OCI-LY1 (cell line): ENCODE data around the gene HDLBP.
"Not testable (repeated sequence)": the region's sequence is repeated elsewhere in the genome, so short reads cannot be mapped to it uniquely, and the experiment has no call there.

Experiments
- H2AFZ ChIP-seq: fragments of 200-600 bp; sonication (generic), shearing (Covaris generic); 2 replicates; pipeline ENCODE4 v1.6.0; 2014; ENCODE audit warnings: antibody characterized with exemption, mild to moderate bottlenecking, low read length
- H3F3A ChIP-seq: fragments of 200-600 bp; sonication (generic), shearing (Covaris generic); 2 replicates; pipeline ENCODE4 v1.6.0; 2014; ENCODE audit warnings: mild to moderate bottlenecking, antibody characterized with exemption, low read length, moderate library complexity; ENCODE audit not compliant: insufficient read depth
- H3K27ac ChIP-seq: fragments of 200-600 bp; sonication (generic); 2 replicates; pipeline ENCODE4 v1.5.1; 2014; ENCODE audit warnings: low read length, mixed run types, mild to moderate bottlenecking, low read depth; ENCODE audit not compliant: poor library complexity, severe bottlenecking
- H3K27me3 ChIP-seq: fragments of 200-600 bp; sonication (generic); 2 replicates; pipeline ENCODE4 v1.6.0; 2014; ENCODE audit warnings: antibody characterized with exemption, mild to moderate bottlenecking, low read length, moderate library complexity; ENCODE audit not compliant: insufficient read depth
- H3K36me3 ChIP-seq: fragments of 200-600 bp; sonication (generic); 2 replicates; pipeline ENCODE4 v1.6.1; 2014; ENCODE audit warnings: mild to moderate bottlenecking, antibody characterized with exemption, low read length, moderate library complexity, mixed read lengths; ENCODE audit not compliant: insufficient read depth
- H3K4me1 ChIP-seq: fragments of 200-600 bp; sonication (generic); 2 replicates; pipeline ENCODE4 v1.5.1; 2014; ENCODE audit warnings: mild to moderate bottlenecking, low read length, moderate library complexity; ENCODE audit not compliant: insufficient read depth, severe bottlenecking
- H3K4me2 ChIP-seq: fragments of 200-600 bp; sonication (generic), shearing (Covaris generic); 2 replicates; pipeline ENCODE4 v1.6.1; 2014; ENCODE audit warnings: low read length
- H3K4me3 ChIP-seq: fragments of 200-600 bp; sonication (generic); 2 replicates; pipeline ENCODE4 v1.5.1; 2014; ENCODE audit warnings: low read length, low read depth, mild to moderate bottlenecking, mixed read lengths; ENCODE audit not compliant: poor library complexity, severe bottlenecking
- H3K79me2 ChIP-seq: fragments of 200-600 bp; shearing (Covaris generic); 2 replicates; pipeline ENCODE4 v1.6.1; 2016; ENCODE audit warnings: mixed run types, low read length, mixed read lengths; ENCODE audit not compliant: insufficient read depth
- H3K9ac ChIP-seq: fragments of 200-600 bp; sonication (generic), shearing (Covaris generic); 2 replicates; pipeline ENCODE4 v1.6.1; 2014; ENCODE audit warnings: mild to moderate bottlenecking, low read length, mixed read lengths
- H3K9me2 ChIP-seq: fragments of 200-600 bp; sonication (generic), shearing (Covaris generic); 2 replicates; pipeline ENCODE4 v1.6.1; 2014; ENCODE audit warnings: low read depth, mild to moderate bottlenecking, low read length, mixed read lengths
- H3K9me3 ChIP-seq: fragments of 200-600 bp; shearing (Covaris generic); 2 replicates; pipeline ENCODE4 v1.6.1; 2014; ENCODE audit warnings: low read length, mixed read lengths
- H4K20me1 ChIP-seq: fragments of 200-600 bp; sonication (generic), shearing (Covaris generic); 2 replicates; pipeline ENCODE4 v1.6.0; 2016; ENCODE audit warnings: mild to moderate bottlenecking, low read length; ENCODE audit not compliant: insufficient read depth
- EZH2 ChIP-seq: fragments of 200-600 bp; sonication (generic), shearing (Covaris generic); IDR thresholded peaks from 2 replicates; pipeline ENCODE4 v1.8.0; 2017; ENCODE audit warnings: borderline replicate concordance, mixed run types, mild to moderate bottlenecking, antibody characterized with exemption, low read length, moderate library complexity, mixed read lengths
- TF ChIP-seq, protein P1 (sequence below): fragments of 200-600 bp; sonication (generic), shearing (Covaris generic); IDR thresholded peaks from 2 replicates; pipeline ENCODE4 v1.5.1; 2017; ENCODE audit warnings: mild to moderate bottlenecking, antibody characterized with exemption, low read length, moderate library complexity, mixed read lengths

The HDLBP gene

DNA sequence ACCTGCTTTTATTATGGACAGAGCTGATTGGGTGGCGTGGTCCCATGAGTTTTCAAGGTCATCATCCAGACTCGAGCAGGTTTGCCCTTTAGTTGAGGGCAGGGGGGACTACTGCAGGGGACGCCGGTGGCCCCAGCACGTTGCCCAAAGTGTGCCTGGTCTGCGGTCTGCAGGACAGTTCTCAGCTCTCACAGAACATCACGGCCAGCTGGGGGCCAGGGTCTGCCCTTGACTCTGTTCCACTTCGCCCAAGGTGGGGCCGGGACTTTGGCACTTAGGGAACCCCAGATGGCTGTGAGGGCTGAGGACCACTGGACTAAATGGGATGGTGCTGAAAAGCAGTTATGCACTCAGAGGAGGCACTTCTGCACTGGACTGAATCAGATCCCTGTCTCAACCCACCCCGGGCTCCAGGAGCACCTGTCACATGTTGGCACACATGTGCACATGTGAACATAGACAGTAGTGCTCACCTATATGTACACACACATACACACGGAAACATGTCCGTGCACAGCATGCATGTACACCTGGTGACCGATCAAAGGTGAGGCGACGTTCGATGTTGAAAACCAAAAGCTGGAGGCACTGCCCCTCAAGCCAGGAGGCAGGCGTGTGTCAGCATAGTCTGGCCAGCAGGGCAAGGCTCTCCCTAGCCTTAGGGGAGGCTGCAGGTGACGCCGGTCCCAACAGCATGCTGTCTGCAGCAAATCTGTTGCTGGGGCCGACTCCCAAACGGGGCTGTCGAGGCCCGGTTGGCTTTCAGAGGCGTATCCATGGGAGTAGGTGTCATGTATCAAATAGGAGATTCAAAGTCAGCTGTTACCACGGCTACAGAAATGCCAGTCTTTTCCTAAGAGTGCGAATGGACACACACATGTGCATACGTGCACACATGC lies 116.8 kb downstream of the HDLBP start:
- no peaks in the 10 kb centered on the region for H3K79me2 ChIP-seq
- H3F3A ChIP-seq, result no peaks in the 10 kb centered on the region
- no peak overlapping the region for H3K9ac ChIP-seq
- H3K27ac ChIP-seq, result no peak overlapping the region
- H3K4me1 ChIP-seq, result no peaks in the 10 kb centered on the region
- no peaks in the 10 kb centered on the region for H3K9me2 ChIP-seq
- no peaks in the 10 kb centered on the region for H3K9me3 ChIP-seq
- no peak overlapping the region for H3K4me2 ChIP-seq
- TF ChIP-seq EZH2, result no peak
- TF ChIP-seq, protein P1, sequence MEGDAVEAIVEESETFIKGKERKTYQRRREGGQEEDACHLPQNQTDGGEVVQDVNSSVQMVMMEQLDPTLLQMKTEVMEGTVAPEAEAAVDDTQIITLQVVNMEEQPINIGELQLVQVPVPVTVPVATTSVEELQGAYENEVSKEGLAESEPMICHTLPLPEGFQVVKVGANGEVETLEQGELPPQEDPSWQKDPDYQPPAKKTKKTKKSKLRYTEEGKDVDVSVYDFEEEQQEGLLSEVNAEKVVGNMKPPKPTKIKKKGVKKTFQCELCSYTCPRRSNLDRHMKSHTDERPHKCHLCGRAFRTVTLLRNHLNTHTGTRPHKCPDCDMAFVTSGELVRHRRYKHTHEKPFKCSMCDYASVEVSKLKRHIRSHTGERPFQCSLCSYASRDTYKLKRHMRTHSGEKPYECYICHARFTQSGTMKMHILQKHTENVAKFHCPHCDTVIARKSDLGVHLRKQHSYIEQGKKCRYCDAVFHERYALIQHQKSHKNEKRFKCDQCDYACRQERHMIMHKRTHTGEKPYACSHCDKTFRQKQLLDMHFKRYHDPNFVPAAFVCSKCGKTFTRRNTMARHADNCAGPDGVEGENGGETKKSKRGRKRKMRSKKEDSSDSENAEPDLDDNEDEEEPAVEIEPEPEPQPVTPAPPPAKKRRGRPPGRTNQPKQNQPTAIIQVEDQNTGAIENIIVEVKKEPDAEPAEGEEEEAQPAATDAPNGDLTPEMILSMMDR, result no peak
- no peaks in the 10 kb centered on the region for H3K36me3 ChIP-seq
- no peaks in the 10 kb centered on the region for H4K20me1 ChIP-seq
- no peak overlapping the region for H2AFZ ChIP-seq
- H3K4me3 ChIP-seq, result no peak overlapping the region
- H3K27me3 ChIP-seq, result no peaks in the 10 kb centered on the region

DNA sequence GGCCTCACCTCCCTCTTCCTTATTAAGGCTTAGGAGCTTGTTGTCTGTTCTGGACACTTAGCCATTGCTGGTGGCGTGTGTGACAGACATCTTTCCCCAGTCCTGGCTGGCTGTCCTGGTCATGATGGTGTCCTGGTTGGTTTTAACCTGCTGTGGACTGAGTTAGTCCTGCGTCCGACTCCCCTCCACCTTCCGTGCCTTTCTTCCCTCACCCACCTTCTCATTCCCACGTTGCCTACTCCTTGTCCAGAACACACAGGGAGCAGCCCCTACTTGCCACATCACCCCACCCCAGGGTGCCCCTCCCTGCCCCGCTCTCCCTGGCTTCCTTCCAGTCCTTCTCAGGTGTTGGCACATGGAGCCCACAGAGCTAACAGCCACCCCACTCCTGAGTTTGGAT lies 117.5 kb downstream of the HDLBP start:
- Histone ChIP-seq H3K27ac (no peak overlapping the region), H3K9ac (no peak overlapping the region), H3K9me2 (no peaks in the 10 kb centered on the region), H3K4me1 (no peaks in the 10 kb centered on the region), H3K4me2 (no peak overlapping the region), H4K20me1 (no peaks in the 10 kb centered on the region), H3K27me3 (no peaks in the 10 kb centered on the region; the same call in 1 of the 2 replicates), H2AFZ (no peak overlapping the region), H3K36me3 (no peaks in the 10 kb centered on the region), H3F3A (no peaks in the 10 kb centered on the region), H3K9me3 (no peaks in the 10 kb centered on the region), H3K4me3 (no peak overlapping the region), H3K79me2 (no peaks in the 10 kb centered on the region)
- TF ChIP-seq, protein P1, result no peak
- no peak for TF ChIP-seq EZH2

DNA sequence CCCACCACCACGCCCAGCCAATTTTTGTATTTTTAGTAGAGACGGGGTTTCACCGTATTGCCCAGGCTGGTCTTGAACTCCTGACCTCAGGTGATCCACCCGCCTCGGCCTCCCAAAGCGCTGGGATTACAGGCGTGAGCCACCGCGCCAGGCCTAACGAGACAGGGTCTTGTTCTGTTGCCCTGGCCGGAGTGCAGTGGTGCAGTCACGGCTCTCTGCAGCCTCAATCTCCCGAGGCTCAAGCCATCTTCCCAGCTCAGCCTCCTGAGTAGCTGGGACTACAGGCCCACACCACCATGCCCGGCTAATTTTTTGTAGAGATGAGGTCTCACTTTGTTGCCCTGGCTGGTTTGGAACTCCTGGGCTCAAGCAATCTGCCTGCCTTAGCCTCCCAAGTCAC lies 118.2 kb downstream of the HDLBP start:
- not testable (repeated sequence) for H3K36me3 ChIP-seq, H4K20me1 ChIP-seq, H3K4me1 ChIP-seq, H2AFZ ChIP-seq, H3K4me3 ChIP-seq, H3K27me3 ChIP-seq, H3K9me3 ChIP-seq, H3K79me2 ChIP-seq, H3K4me2 ChIP-seq, H3K27ac ChIP-seq, H3K9me2 ChIP-seq, H3K9ac ChIP-seq, H3F3A ChIP-seq
